Muscle of leg (tissue), 11 donors: ENCODE results near the gene KIAA0232. TPM values are rescaled to one million over a fixed set of nuclear protein-coding genes. Genes with fewer than 3 reads are reported as not detected.
"Not testable (repeated sequence)": the region's sequence is repeated elsewhere in the genome, so short reads cannot be mapped to it uniquely, and the experiment has no call there.

ENCODE experiments used
- DNase-seq: peaks from one replicate; pipeline ENCODE4 v3.0.0; 2013
- H3K27ac ChIP-seq: one replicate; pipeline ENCODE4 v1.5.1; 2013; ENCODE audit warnings: mild to moderate bottlenecking, low read length, control low read depth
- H3K27me3 ChIP-seq: one replicate; pipeline ENCODE4 v1.6.1; 2013; ENCODE audit warnings: low read length; ENCODE audit not compliant: control insufficient read depth, insufficient read depth
- H3K36me3 ChIP-seq: one replicate; pipeline ENCODE4 v1.6.1; 2013; ENCODE audit warnings: low read length; ENCODE audit not compliant: control insufficient read depth, insufficient read depth
- H3K4me1 ChIP-seq: one replicate; pipeline ENCODE4 v1.6.1; 2013; ENCODE audit warnings: low read length; ENCODE audit not compliant: control insufficient read depth, insufficient read depth
- H3K4me3 ChIP-seq: one replicate; pipeline ENCODE4 v1.5.1; 2013; ENCODE audit warnings: low read length, control low read depth
- H3K9me3 ChIP-seq: replicated peaks from 2 replicates; pipeline ENCODE4 v1.6.1; 2013; ENCODE audit warnings: low read depth, low read length; ENCODE audit not compliant: control insufficient read depth
- WGBS: methylation state at CpG from one replicate; pipeline ENCODE4 v1.1.5; 2013; ENCODE audit warnings: missing lambda C conversion rate; ENCODE audit not compliant: insufficient coverage; 5-methylcytosine and 5-hydroxymethylcytosine counted together
- polyA plus RNA-seq, 8 donors: library from polyadenylated mRNA; unstranded; fragments of 120-200 nt; gene quantifications; one replicate each; pipeline versions ENCODE4 v1.2.1 to v1.2.3, GENCODE V29; 2013; ENCODE audit warnings: inconsistent platforms in 1 of 8, low replicate concordance in 1 of 8; ENCODE audit not compliant: insufficient read length in 8 of 8, insufficient read depth in 1 of 8
- total RNA-seq: library from RNA; stranded (reverse); fragments of 120-200 nt; gene quantifications from one replicate; pipeline ENCODE4 v1.2.4, GENCODE V29; 2013

Gene KIAA0232
- total and polyA plus RNA-seq, 9 donors = 12.3 to 23.3 (median 20.4) TPM

DNA sequence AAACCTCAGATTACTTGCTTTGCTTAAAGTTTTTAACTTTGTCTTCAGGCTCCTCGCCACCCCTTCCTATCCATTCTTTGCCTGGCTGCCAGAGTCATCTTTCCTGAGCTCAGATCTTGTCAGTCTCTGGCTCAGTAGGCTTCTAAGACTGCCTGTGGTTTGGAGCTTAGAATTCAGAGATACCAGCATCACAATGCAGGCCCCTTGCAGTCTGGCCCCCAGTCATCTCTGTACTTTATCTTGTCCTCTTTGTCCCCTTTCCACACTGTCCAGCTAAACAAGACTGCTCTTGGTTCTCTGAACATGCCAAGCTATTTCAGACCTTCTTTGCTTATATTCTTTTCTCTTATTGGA is 3.0 kb downstream of the KIAA0232 start:
- WGBS = 86% methylated on average over 1 of the region's 1 CpG
- Histone ChIP-seq H3K27me3 (no peaks in the 10 kb centered on the region), H3K4me3 (no peak overlapping the region), H3K4me1 (peaks cover 11% of the 10 kb centered on the region), H3K27ac (no peak overlapping the region), H3K36me3 (no peaks in the 10 kb centered on the region), H3K9me3 (no peaks in the 10 kb centered on the region)
- no peak for DNase-seq

DNA sequence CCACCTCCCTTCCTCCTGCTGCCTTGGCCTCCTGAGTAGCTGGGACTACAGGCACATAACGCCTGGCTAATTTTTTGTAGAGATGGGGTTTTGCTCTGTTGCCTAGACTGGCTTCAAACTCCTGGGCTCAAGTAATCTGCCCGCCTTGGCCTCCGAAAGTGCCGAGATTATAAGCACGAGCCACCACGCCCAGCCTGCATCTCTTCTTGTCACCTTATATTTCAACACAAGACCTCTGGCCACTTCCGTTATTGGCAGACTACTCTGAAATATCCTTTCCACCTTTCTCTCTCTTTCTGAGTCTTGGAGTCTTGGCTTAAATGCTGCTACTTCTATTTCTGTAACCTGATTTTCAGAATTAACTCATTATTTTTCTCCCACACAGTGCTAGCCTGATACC is 5.6 kb downstream of the KIAA0232 start:
- 56% methylated on average over 5 of the region's 7 CpGs for WGBS
- no peak overlapping the region for H3K27ac ChIP-seq
- no peaks in the 10 kb centered on the region for H3K9me3 ChIP-seq
- peaks cover 11% of the 10 kb centered on the region for H3K4me1 ChIP-seq
- no peak for DNase-seq
- no peaks in the 10 kb centered on the region for H3K27me3 ChIP-seq
- no peak overlapping the region for H3K4me3 ChIP-seq
- no peaks in the 10 kb centered on the region for H3K36me3 ChIP-seq

DNA sequence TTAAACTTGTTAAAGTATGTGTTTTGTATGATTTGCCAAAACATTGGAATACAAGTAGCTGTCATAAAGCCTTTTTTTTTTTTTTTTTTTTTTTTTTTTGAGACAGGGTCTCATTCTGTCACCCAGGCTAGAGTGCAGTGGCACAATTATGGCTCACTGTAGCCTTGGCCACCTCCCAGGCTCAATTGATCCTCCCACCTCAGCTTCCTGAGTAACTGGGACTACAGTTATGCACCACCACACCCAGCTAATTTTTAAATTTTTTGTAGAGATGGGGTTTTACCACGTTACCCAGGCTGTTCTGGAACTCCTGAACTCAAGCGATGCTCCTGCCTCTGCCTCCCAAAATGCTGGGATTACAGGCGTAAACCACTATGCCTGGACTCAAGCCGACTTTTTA is 8.7 kb downstream of the KIAA0232 start:
- DNase-seq, H3K27ac ChIP-seq, H3K36me3 ChIP-seq, H3K9me3 ChIP-seq, H3K4me3 ChIP-seq, H3K27me3 ChIP-seq, H3K4me1 ChIP-seq: not testable (repeated sequence)
- WGBS = 100% methylated on average over 2 of the region's 4 CpGs

DNA sequence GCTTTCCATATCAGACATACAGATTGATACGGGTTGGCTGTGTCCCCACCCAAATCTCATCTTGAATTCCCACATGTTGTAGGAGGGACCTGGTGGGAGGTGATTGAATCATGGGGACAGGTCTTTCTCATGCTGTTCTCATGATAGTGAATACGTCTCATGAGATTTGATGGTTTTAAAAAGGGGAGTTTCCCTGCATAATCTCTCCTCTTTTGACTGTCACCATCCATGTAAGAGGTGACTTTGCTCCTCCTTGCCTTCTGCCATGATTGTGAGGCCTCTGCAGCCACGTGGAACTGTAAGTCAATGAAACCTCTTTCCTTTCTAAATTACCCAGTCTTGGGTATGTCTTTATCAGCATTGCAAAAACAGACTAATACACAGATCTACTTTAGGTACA is 9.3 kb downstream of the KIAA0232 start:
- H3K4me1 ChIP-seq = not testable (repeated sequence)
- 90% methylated on average over 1 of the region's 3 CpGs for WGBS

GRCh38 chr4:6794189-6794588 is 11.7 kb downstream of the KIAA0232 start:
- Histone ChIP-seq H3K4me1 (no peaks in the 10 kb centered on the region), H3K36me3 (peaks cover 3% of the 10 kb centered on the region), H3K27me3 (no peaks in the 10 kb centered on the region), H3K4me3 (no peak overlapping the region), H3K9me3 (no peaks in the 10 kb centered on the region), H3K27ac (no peak overlapping the region)
- no peak for DNase-seq
- WGBS = 86% methylated on average over 4 of the region's 4 CpGs

More for the DNA sequence above, 9.3 kb downstream of the KIAA0232 start:
- H3K36me3 ChIP-seq, H3K27ac ChIP-seq, H3K27me3 ChIP-seq, H3K9me3 ChIP-seq, DNase-seq, H3K4me3 ChIP-seq: not testable (repeated sequence)

GRCh38 chr4:6795821-6796220 is 13.3 kb downstream of the KIAA0232 start:
- Histone ChIP-seq H3K4me1 (no peaks in the 10 kb centered on the region), H3K36me3 (peaks cover 3% of the 10 kb centered on the region)
- WGBS = 97% methylated on average over 5 of the region's 8 CpGs

DNA sequence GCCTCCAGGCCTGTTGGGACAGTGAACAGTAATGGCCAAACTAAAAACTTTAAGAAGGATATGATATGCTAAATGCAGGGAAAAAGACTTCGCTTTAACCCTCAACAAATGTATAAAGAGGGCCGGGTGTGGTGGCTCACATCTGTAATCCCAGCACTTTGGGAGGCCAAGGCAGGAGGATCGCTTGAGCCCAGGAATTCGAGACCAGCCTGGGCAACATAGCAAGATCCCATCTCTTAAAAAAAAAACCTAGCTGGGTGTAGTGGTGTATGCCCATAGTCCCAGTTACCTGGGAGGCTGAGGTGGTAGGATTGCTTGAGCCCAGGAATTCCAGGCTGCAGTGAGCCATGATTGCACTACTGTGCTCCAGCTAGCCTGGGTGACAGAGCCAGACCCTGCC is 14.8 kb downstream of the KIAA0232 start:
- WGBS = no CpG with 5 or more reads among the region's 4 CpGs
- H3K36me3 ChIP-seq, DNase-seq, H3K9me3 ChIP-seq, H3K4me3 ChIP-seq, H3K4me1 ChIP-seq, H3K27ac ChIP-seq, H3K27me3 ChIP-seq: not testable (repeated sequence)

More at GRCh38 chr4:6795821-6796220, 13.3 kb downstream of the KIAA0232 start:
- Histone ChIP-seq H3K9me3 (no peaks in the 10 kb centered on the region), H3K4me3 (no peak overlapping the region), H3K27ac (no peak overlapping the region), H3K27me3 (no peaks in the 10 kb centered on the region)
- no peak for DNase-seq

GRCh38 chr4:6799091-6799490 is 16.6 kb downstream of the KIAA0232 start:
- no CpG with 5 or more reads among the region's 3 CpGs for WGBS
- no peaks in the 10 kb centered on the region for H3K9me3 ChIP-seq
- peaks cover 3% of the 10 kb centered on the region for H3K36me3 ChIP-seq
- H3K27me3 ChIP-seq = no peaks in the 10 kb centered on the region
- no peaks in the 10 kb centered on the region for H3K4me1 ChIP-seq
- DNase-seq = no peak
- no peak overlapping the region for H3K27ac ChIP-seq
- H3K4me3 ChIP-seq = no peak overlapping the region

DNA sequence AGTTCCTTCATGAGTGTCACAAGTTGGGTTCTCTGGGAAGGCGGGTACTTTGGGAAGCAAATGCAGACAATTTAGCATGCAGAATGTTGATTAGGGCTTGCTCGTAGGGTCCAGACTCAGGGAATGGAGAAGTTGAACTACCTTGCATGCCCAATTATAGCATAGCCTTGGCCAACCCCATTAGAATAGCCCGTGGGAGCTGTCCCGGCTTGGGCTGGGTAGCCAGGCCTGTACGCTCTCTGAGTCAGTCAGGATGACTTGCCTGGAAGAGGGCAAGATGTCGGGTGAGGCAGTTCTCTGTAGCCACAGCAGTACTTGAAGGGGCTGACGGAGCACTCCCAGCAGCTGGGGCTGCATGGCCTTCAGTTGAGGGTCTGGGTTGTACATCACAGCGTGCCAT is 19.5 kb downstream of the KIAA0232 start:
- 96% methylated on average over 6 of the region's 8 CpGs for WGBS
- H3K4me1 ChIP-seq = no peaks in the 10 kb centered on the region

DNA sequence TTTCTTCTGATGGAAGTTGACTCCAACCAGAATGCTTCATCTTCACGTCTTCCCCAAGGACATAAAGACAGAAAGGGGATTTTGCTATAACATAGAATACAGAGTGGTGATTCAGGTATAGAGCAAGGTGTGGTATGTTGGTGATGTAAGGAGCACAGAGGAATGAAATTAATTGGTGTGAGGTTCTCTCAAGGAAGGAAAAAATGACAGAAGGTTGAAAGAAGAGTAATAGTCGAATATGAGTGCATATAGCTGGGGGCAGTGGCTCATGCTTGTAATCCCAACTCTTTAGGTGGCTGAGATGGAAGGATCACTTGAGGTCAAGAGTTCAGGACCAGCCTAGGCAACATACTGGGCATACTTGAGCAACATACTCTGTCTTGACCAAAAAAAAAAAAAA is 20.1 kb downstream of the KIAA0232 start:
- DNase-seq = no peak
- Histone ChIP-seq H3K36me3 (peaks cover 3% of the 10 kb centered on the region), H3K4me1 (no peaks in the 10 kb centered on the region), H3K27me3 (no peaks in the 10 kb centered on the region), H3K4me3 (no peak overlapping the region), H3K9me3 (no peaks in the 10 kb centered on the region), H3K27ac (no peak overlapping the region)
- WGBS = 100% methylated on average over 1 of the region's 2 CpGs

More for the DNA sequence above, 19.5 kb downstream of the KIAA0232 start:
- Histone ChIP-seq H3K27me3 (no peaks in the 10 kb centered on the region), H3K36me3 (peaks cover 3% of the 10 kb centered on the region), H3K4me3 (no peak overlapping the region), H3K9me3 (no peaks in the 10 kb centered on the region), H3K27ac (no peak overlapping the region)
- no peak for DNase-seq

DNA sequence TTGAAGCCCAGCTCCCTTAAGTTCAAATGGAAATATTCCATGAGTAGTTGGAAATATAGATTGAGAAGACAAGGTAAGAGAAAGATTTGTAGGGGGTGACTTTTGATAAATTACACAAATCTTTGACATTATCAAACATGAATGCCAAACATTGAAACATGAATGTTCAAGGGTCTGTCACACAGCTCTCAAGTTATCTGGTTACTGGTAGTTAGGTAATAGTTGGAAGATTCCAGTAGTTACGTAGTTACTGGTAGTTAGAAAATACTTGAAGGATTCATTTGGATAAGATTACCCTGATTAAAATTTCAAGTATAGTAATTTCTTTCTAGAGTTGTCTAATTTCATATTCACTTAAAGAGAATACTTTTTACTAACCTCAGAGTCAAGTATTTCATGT is 20.7 kb downstream of the KIAA0232 start:
- Histone ChIP-seq H3K27me3 (no peaks in the 10 kb centered on the region), H3K9me3 (no peaks in the 10 kb centered on the region), H3K4me3 (no peak overlapping the region), H3K4me1 (no peaks in the 10 kb centered on the region), H3K27ac (no peak overlapping the region), H3K36me3 (peaks cover 3% of the 10 kb centered on the region)
- DNase-seq = no peak
- WGBS = no CpG with 5 or more reads among the region's 1 CpG
